Heart left ventricle (tissue), 13 donors: Measurements from ENCODE around the gene MEF2A.

Source experiments
- POLR2A ChIP-seq, 2 donors: fragments of 450-650 bp; IDR thresholded peaks; one replicate each; pipeline ENCODE4 v1.6.1; 2017; ENCODE audit warnings: antibody characterized with exemption in 2 of 2, mild to moderate bottlenecking in 2 of 2, moderate library complexity in 2 of 2
- TF ChIP-seq, protein P1 (sequence below), 12 donors: fragments of 200-600 bp; sonication (generic) in 4 of 12; IDR thresholded peaks; one replicate each; pipeline versions ENCODE4 v1.5.0 to v1.8.0; 2018 to 2022; ENCODE audit warnings: antibody characterized with exemption in 12 of 12, mild to moderate bottlenecking in 5 of 12
- donor health status: ischemic (EF 13 %, LVEDD 7.1; RV severe dilation, severe dysfunction).
- donor health status: DM: no; HTN: yes; CAD: no.
- donor health status: DM: no; HTN: no; CAD: no.
- donor health status: ischemic (EF 25% LVEDD 6.9; RV normal size, moderate dysfunction).
- donor health status: ischemic (EF 25% LVEDD 5.7; RV mildly dilated, moderate dysfunction).
- donor health status: ischemic (EF 35%, LVEDD 5.7; RV mildly dilated, moderate dysfunction).
- donor health status: nonischemic (EF 11% LVEDD 7.7; RV severe dilation, severe dysfunction).
- donor health status: DM: yes; HTN: yes; CAD: no.
- donor health status: PGD.
- donor health status: ischemic (EF 29% LVEDD 5.4; RV normal size, mild dysfunction).
- donor health status: nonischemic (EF 23%, LVEDD 6.1; RV moderate dilation, normal function).

DNA sequence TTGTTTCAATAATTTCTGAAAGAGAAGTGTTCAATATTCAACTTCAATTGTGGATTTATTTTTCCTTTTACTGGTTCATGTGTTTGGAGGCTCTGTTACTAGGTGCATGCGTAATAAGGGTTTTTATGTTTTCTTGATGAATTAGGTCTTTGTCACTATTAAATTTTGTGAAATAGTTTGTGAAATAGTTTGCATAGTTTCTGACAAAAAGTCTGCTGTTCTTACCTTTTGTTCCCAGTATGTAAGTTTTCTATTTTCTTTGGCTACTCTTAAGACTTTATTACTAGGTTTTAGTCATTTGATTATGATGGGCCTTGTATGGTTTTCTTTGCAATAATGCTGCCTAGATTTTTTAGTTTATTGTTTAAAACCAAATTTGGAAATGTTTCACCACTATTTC lies 38.0 kb downstream of the MEF2A start:
- TF ChIP-seq, protein P1, sequence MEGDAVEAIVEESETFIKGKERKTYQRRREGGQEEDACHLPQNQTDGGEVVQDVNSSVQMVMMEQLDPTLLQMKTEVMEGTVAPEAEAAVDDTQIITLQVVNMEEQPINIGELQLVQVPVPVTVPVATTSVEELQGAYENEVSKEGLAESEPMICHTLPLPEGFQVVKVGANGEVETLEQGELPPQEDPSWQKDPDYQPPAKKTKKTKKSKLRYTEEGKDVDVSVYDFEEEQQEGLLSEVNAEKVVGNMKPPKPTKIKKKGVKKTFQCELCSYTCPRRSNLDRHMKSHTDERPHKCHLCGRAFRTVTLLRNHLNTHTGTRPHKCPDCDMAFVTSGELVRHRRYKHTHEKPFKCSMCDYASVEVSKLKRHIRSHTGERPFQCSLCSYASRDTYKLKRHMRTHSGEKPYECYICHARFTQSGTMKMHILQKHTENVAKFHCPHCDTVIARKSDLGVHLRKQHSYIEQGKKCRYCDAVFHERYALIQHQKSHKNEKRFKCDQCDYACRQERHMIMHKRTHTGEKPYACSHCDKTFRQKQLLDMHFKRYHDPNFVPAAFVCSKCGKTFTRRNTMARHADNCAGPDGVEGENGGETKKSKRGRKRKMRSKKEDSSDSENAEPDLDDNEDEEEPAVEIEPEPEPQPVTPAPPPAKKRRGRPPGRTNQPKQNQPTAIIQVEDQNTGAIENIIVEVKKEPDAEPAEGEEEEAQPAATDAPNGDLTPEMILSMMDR (IDR thresholded peaks at IDR 0.05) = no peak
- no peak for TF ChIP-seq POLR2A (IDR thresholded peaks at IDR 0.05)
